HG03520 (cell line): ENCODE measurements around the gene SNX21.
"Not testable (repeated sequence)": the region's sequence is repeated elsewhere in the genome, so short reads cannot be mapped to it uniquely, and the experiment has no call there.

Experiments used
- ATAC-seq: cut with Tn5 transposase; IDR thresholded peaks from one replicate; pipeline ENCODE4 v1.9.1; 2021; ENCODE audit warnings: mild to moderate bottlenecking, moderate library complexity; ENCODE audit not compliant: unreplicated experiment

SNX21 gene

DNA sequence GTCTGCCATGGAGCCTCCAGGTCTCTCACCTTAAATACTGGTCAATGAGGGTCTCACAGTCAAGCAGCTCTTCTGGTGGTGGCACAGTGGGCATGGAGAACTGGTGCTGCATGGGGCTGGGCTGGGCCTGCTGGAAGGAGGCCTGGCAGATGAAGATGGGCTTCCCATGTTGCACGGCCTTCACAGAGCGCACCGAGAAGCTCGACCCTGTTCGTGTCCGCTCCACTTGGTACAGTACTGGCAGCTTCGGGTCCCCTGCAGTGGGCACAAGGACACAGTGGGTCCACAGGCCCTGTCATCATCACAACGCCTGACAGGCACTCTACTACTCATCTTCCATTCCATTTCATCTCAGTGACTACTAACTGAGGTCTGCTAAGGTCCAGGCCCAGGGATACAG is 14.8 kb downstream of the SNX21 start:
- ATAC-seq: no peak

DNA sequence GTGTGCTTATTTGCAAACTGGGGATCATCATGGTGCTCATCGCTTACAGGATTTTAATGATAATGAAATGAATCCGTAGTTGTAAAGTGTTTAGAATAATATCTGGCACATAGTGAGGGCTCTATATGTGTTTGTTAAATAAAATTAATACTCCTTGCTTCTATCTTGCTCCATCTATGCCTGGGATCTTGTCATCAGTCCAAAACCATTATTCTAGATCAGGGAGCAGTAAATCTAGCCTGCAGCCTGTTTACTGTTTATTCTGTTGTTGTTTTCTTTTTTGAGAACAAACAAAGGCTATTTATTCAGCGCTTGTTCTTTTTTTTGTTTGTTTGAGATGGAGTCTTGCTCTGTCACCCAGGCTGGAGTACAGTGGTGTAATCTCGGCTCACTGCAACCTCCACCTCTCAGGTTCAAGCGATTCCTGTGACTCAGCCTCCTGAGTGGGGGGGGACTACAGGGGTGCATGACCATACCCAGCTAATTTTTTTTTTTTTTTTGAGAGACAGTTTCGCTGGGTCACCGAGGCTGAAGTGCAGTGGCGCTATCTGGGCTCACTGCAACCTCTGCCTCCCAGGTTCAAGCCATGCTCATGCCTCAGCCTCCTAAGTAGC is 15.5 kb downstream of the SNX21 start:
- no peak for ATAC-seq

DNA sequence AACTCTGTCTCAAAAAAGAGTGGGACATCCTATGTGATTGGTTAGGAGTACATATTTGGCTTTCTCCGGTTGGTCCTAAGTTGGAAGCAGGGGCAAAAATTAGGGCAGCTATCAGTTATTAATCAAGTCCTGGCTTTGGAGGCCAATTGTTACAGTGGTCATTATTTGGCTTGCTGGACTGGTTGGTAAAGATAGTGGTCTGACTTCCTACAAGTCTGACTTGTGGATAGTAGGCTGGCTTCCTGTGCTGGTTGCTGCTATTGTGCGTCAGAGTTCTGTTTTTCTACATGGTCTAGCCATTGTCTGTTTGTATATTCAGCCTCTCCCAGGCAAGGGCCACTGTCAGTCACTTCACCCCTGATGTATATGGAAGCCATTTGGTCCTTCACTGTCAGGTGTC is 16.6 kb downstream of the SNX21 start:
- no peak for ATAC-seq

- no peak for ATAC-seq
These were observed 17.3 kb downstream of the SNX21 start for GRCh38 chr20:45850926-45851325.

GRCh38 chr20:45851501-45851900 is 17.9 kb downstream of the SNX21 start:
- no peak for ATAC-seq

- no peak for ATAC-seq
These were observed 18.7 kb downstream of the SNX21 start for GRCh38 chr20:45852326-45852725.

GRCh38 chr20:45853484-45853883 is 19.9 kb downstream of the SNX21 start:
- ATAC-seq: no peak

DNA sequence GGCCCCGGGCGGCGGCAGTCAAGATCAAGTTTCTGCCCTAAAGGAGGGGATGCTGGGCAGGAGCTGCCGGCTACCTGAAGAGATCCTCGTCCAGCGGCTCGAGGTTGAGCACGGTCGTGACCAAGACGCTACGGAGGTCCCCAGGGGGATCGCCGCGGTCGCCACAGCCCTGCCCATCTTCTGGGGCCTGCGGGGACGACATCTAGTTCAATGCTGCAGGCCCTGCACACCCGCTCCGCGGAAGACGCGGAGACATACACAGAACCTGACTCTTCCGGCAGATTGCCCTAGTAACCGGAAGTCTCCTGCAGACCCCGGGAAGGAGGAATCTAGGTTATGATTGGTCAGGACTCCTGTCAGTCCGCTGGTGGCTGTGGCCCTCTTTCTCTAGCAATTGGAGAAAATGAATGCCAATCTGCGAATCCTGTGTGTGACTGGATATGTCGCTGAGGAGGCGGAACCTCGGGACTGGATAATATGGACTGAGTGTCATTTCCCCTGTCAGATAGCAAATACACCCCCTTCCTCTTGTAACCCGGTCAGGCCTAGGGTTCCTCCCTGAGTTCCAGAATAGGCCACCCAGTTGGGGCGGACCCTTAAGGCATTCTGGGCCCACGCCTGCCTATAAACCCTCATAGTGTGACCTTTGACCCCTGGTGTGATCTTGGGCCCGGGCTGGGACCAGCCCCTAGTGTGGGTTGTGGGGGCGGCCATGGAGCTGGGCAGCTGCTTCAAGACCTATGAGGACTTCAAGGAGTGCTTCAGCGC is 23.7 kb downstream of the SNX21 start, which contains the start of the genes ACOT8 and ZSWIM3:
Gene ACOT8, minus strand, starts transcription at position 279 of the 768 bp plus-strand sequence. Its CDS starts 77 bp downstream, at position 202.
Gene ZSWIM3, plus strand, starts transcription at position 501 of the 768 bp plus-strand sequence. Its CDS starts 212 bp downstream, at position 713.
- peak; percentile 94 for ATAC-seq

GRCh38 chr20:45857882-45858216 is 24.2 kb downstream of the SNX21 start:
- peak; percentile 9 for ATAC-seq

- no peak for ATAC-seq
These were observed 26.3 kb downstream of the SNX21 start for GRCh38 chr20:45859916-45860315.

GRCh38 chr20:45860560-45861220 is 27.1 kb downstream of the SNX21 start:
- no peak for ATAC-seq

- no peak for ATAC-seq
These were observed 27.8 kb downstream of the SNX21 start for GRCh38 chr20:45861221-45862075.

GRCh38 chr20:45863543-45864470 is 30.2 kb downstream of the SNX21 start:
- ATAC-seq: no peak

- no peak for ATAC-seq
These were observed 32.9 kb downstream of the SNX21 start for GRCh38 chr20:45866454-45866853.

DNA sequence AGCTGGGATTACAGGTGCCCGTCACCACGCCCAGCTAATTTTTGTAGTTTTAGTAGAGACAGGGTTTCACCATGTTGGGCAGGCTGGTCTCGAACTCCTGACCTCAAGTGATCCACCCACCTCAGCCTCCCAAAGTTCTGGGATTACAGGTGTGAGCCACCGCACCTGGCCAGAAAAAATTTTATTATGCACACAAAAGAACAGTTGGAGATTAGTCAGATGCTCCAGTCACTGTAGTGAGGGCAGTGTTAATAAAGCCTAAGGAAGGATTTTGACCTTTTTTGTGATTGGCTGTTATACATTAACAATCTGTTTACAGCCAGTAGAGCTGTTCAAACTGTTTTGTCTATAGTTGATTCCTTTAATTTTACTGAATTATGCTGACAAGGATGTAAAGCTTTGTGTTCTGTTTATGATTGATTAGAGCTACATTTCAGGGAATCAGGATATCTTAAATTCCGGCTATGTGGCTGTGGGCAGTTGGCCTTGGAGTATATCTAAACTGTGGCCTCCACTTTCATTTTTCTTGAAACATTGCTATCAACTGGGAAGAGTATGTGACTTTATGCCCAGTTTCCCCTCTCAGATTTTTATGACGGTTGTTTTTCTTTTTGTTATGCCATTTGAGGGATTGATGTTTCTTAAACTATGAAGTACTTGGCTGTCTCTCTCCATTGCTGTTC is 33.7 kb downstream of the SNX21 start:
- no peak for ATAC-seq

DNA sequence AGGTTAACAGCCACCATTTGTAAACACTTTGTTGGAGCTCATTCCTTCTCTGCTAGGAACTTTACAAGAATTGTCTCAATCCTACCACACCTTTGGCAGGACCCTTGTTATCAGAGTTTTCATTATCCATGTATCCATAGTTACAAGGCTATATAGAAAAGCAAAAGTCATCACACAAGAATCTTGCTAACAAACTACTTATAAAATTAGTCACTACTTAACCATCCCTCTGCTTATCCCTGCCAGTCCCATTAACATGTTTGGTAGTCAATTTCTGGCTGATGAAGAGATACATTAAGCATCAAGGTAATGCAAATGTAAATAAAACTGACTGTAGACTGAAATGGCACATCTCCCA is 34.2 kb downstream of the SNX21 start:
- ATAC-seq: no peak

DNA sequence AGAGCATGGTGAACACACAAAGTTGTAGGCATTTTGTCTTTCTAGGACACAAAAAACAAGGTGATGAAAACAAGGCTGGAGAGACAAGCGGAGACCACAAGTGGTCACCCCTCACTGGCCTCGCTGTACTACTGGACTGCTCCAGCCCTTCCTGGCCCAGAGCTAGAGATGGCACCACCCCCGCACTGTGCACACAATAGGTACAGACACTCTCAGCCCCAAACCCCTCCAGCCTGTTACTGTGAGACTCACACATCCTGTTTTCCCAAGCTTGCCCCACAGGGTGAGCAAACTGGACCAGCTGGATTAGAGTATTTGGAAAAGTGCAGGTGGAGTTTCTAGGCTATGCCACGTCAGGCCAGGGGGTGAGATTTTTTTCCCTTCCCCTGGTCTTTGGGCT is 39.0 kb downstream of the SNX21 start:
- no peak for ATAC-seq

DNA sequence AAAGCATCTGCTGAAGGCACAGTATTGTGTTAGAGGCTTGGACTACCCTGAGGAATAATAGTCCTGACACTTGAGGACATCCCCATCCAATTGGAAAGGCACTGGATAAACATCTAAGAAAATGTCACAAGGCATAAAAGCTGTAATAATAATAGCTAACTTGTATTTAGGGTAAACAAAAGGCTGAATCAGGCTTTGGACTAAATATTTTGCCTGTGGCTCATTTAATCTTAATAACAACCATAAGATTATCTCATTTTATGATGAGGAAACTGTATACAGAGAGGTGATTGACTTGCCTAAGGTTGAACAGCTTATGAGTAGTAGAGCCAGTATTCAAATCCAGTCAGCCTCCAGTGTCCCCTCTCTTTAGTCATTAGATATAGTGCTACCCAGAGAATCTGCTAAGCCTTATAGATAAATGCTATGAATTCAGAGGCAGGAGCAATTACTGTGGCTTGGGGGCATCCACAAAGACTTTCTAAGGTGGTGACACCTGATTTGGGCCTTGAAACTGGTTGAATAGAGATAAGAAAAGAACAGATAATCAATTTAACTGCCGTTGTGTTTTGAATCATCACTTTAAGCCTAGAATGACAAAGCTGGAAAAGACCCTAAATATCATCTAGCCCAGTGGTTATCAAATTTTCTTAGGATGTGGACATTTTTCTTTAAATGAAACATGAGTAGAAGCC is 40.0 kb downstream of the SNX21 start:
- ATAC-seq: no peak

GRCh38 chr20:45874104-45874481 is 40.5 kb downstream of the SNX21 start:
- not testable (repeated sequence) for ATAC-seq
